NCI-H1436 (cell line): ENCODE data around the gene RBM45.
"Not testable (repeated sequence)": the region's sequence is repeated elsewhere in the genome, so short reads cannot be mapped to it uniquely, and the experiment has no call there.

Source experiments
- DNase-seq: peaks from one replicate; lab custom pipeline; 2025; lab: John Stamatoyannopoulos, UW

The RBM45 gene

GRCh38 chr2:178108176-178108575 lies 4.1 kb upstream of the RBM45 start:
- no peak for DNase-seq

DNA sequence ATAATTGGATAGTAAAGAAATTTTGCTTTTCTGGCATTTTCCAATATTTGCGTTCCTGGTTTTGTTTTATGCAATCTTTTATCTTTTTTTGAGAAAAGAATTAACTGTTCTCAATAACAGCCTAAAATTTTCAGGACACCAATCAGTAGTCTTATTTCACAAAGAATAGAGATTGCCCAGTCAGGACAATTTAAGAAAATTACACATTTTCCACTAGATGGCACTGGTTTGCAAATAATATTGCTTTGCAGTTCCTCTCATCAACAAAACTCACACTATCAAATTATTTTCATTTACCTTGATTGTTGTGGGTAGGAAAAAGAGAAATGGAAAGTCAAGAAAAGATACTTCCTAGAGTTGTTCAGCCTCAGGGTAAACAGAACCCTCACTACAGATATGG lies 2.4 kb upstream of the RBM45 start:
- peak; percentile 30 for DNase-seq

- DNase-seq: no peak
Measured at GRCh38 chr2:178110681-178111080, 1.6 kb upstream of the RBM45 start.

- DNase-seq: no peak
Measured at GRCh38 chr2:178111743-178112142, 494 bp upstream of the RBM45 start.

DNA sequence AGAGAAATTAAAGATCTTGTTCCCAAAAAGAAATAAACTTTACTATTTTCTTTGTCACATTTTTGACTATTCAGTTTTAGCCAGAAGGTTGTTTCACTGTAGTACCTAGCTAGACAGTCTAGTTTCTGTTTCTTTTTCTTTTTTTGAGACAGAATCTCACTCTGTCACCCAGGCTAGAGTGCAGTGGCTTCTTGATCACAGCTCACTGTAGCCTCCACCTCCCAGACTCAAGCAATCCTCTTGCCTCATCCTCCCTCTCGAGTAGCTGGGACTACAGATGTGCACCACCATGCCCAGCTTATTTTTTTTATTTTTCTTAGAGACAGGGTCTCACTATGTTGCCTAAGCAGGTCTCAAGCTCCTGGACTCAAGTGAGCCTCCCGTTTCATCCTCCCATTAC lies 2.2 kb downstream of the RBM45 start:
- no peak for DNase-seq

- no peak for DNase-seq
Measured at GRCh38 chr2:178115271-178115670, 3.0 kb downstream of the RBM45 start.

- no peak for DNase-seq
Measured at GRCh38 chr2:178117725-178118124, 5.5 kb downstream of the RBM45 start.

- DNase-seq: no peak
Measured at GRCh38 chr2:178119179-178119922, 7.1 kb downstream of the RBM45 start.

- no peak for DNase-seq
Measured at GRCh38 chr2:178123163-178123562, 10.9 kb downstream of the RBM45 start.

DNA sequence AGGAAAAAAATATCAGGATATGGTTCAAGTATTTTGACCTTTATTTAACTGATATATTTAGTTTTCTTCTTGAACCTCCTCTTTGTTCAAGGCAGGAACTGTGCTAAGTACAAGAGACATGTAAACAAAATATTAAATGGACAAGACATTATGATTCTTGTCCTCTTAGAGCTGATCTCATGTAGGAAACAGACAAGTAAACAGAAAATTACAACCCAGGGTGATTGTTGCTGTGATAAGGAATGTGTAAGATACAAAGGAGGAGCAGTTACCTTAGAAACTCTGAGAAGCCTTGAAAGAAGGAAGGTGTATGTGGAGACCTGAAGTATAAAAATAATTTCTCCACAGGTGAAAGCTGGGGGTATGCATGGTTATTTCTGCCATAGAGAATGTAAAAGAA lies 12.9 kb downstream of the RBM45 start:
- no peak for DNase-seq

GRCh38 chr2:178125862-178126261 lies 13.6 kb downstream of the RBM45 start:
- no peak for DNase-seq

DNA sequence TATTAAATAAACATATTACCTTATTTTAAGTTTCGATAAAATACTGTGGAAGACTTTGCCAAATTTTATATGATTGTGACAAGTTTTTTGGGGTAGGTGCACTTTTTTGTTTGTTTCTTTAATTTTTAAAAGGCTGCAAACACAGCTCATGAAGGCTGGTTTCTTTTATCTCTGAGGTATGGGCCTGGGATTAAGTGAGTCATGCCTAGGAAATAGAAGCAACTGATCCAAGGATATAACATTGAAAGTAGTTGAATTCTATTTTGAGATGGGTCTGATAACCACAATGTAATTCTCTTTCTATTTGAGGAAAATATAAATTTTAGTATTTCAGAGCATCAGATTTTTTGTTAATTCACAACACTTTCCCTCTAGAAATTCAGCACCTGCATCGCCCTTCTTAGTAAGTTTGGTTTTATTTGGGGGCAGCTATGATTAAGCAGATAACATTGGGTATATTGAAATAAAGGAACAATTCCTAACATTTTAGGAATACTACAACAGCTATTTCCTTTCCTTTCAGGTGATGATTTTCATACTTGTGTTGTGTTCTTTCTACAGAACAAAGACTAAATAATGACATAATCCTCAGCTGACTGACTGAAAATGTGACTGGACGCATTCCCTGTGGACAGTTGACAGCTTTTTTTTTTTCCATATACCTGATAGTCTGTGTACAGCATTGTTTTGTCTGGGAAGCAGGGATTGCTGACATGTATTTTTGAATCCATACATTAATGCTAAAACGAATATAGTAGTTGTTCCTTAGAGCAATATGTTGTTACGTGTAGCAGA lies 16.8 kb downstream of the RBM45 start:
- DNase-seq: no peak

- no peak for DNase-seq
Measured at GRCh38 chr2:178136321-178137025, 24.2 kb downstream of the RBM45 start.

GRCh38 chr2:178142274-178143065 lies 30.2 kb downstream of the RBM45 start:
- no peak for DNase-seq

GRCh38 chr2:178143481-178143880 lies 31.2 kb downstream of the RBM45 start:
- no peak for DNase-seq

DNA sequence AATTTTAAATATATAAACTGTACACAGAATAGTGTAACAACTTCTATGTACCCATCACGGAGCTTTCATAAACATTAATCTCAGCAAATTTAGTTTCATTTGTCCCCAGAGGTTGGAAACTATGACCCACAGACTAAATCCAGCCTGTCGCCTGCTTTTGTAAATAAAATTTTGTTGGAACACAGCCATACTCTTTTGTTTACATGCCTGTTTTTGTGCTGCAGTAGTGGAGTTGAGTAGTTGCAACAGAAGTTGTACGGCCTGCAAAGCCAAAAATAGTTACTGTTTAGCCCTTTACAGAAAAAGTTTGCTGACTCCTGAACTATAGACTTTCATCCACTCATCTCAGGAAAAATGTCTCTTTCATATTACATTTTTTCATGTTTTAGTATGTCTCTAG lies 39.8 kb downstream of the RBM45 start:
- no peak for DNase-seq

DNA sequence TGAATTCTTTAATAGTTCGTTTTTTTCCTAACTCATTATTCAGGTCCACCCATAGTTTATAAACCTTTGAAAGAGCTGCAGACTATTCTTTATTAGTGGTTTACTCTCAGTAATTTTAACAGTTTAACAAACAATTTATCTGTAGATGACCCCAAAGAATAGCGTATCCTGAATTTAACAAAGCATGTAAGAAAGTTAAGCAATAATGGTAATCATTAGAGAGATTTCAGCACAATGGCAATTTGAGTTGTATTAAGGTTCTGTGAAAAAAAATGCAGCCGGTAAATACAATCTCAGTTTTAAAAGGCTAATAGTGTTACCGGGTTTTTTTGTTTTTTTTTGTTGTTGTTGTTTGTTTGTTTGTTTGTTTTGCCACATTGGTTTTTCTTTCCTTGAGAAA lies 40.3 kb downstream of the RBM45 start:
- no peak for DNase-seq

GRCh38 chr2:178152977-178153376 lies 40.7 kb downstream of the RBM45 start:
- no peak for DNase-seq

DNA sequence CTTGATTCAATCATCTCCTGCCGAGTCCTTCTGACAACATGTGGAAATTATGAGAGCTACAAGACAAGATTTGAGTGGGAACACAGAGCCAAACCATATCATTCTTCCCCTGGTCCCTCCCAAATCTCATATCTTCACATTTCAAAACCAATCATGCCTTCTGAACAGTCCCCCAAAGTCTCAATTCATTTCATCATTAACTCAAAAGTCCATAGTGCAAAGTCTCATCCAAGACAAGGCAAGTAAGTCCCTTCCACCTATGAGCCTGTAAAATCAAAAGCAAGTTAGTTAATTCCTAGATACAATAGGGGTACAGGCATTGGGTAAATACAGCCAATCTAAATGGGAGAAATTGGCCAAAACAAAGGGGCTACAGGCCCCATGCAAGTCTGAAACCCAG lies 41.6 kb downstream of the RBM45 start:
- DNase-seq: not testable (repeated sequence)

GRCh38 chr2:178155524-178155923 lies 43.3 kb downstream of the RBM45 start:
- no peak for DNase-seq

- DNase-seq: no peak
Measured at GRCh38 chr2:178157574-178157973, 45.3 kb downstream of the RBM45 start.

DNA sequence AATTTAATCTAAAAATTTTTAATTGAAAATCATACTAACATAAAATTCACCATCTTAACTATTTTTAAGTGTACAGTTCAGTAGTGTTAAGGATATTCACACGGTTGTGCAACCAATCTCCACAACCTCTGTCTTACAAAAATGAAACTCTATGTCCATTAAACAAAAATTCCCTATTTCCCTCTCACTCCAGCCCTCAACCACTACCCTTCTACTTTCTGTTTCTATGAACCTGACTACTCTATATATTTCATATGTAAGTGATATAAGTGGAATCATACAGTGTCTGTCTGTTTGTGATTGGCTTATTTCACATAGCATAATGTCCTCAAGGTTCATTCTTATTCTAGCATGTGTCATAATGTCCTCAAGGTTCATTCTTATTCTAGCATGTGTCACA lies 47.7 kb downstream of the RBM45 start:
- DNase-seq: no peak
